ENCODE data around the gene DCAF5. TPM values are rescaled to one million over a fixed set of nuclear protein-coding genes. Genes with fewer than 3 reads are reported as not detected.

The DCAF5 gene
- total RNA-seq, 1 donor from 2014 or later = 57.3 TPM

DNA sequence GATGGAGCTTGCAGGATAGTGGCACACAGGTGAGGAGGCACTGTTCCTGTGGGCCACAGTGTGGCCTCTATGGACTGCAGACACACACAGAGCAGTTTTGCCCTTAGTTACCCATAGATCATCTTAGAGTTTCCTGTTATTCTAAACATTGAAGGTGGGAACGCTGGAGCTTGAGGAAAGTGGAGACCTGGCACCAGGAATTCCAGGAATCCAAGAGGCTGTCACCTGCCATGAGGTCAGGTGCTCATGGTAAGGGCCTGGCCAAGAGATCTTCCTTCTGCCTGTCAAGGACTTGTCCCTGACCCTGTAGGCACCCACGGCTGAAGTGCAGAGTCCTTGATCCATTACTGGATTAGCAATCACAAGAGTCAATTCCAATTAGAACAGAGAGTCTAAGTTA is 108.6 kb downstream of the DCAF5 start:
- ATAC-seq = no peak
- TF ChIP-seq, protein P1, sequence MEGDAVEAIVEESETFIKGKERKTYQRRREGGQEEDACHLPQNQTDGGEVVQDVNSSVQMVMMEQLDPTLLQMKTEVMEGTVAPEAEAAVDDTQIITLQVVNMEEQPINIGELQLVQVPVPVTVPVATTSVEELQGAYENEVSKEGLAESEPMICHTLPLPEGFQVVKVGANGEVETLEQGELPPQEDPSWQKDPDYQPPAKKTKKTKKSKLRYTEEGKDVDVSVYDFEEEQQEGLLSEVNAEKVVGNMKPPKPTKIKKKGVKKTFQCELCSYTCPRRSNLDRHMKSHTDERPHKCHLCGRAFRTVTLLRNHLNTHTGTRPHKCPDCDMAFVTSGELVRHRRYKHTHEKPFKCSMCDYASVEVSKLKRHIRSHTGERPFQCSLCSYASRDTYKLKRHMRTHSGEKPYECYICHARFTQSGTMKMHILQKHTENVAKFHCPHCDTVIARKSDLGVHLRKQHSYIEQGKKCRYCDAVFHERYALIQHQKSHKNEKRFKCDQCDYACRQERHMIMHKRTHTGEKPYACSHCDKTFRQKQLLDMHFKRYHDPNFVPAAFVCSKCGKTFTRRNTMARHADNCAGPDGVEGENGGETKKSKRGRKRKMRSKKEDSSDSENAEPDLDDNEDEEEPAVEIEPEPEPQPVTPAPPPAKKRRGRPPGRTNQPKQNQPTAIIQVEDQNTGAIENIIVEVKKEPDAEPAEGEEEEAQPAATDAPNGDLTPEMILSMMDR (IDR thresholded peaks at IDR 0.05) = no peak

DNA sequence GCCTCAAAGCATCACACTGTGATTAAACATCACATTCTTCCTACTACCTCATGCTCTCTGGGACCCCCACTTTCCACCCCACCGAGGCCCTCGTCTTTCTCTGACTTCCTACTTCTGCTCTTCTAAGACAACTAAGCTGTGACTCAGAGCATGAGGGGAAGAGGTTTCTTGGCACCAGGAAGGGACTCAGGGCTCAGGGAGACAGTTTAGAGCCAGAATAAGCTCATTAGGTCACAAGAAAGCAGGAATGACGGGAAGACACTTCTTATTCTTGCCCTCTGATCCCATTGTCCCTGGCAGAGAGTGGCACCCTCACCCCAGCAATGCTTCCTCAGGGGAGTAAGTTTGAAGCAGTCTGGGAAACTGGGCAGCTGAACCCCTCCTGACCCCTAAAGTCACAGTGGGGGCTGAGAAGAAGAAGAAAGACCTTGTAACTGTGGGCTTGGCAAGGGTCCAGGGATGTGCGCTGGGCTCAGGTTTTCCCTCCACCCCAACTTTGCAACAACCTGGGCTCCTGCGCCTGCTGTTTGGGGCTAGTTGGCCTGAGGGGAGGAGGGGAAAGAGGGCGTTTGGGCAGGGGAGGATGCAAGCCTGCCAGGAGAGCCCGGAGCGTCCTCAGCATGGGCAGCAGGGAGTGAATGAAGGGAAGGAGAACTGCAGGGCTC is 109.2 kb downstream of the DCAF5 start:
- H3K36me3 ChIP-seq = no peaks in the 10 kb centered on the region
- H3K4me3 ChIP-seq = no peak overlapping the region
- TF ChIP-seq, protein P1 (IDR thresholded peaks at IDR 0.05) = no peak
- peaks cover 54% of the 10 kb centered on the region for H3K4me1 ChIP-seq
- ATAC-seq = peak; percentile 52
- H3K27ac ChIP-seq = peak overlapping the region; percentile 73
- no peaks in the 10 kb centered on the region for H3K27me3 ChIP-seq
- intact Hi-C loops (cut with DNase I) = no loop called here
- DNase-seq = no peak
- H3K9me3 ChIP-seq = no peaks in the 10 kb centered on the region

More for the DNA sequence above, 108.6 kb downstream of the DCAF5 start:
- H3K36me3 ChIP-seq = no peaks in the 10 kb centered on the region
- H3K9me3 ChIP-seq = no peaks in the 10 kb centered on the region
- intact Hi-C loops (cut with DNase I) = no loop called here
- no peak for DNase-seq
- no peak overlapping the region for H3K4me3 ChIP-seq
- no peaks in the 10 kb centered on the region for H3K27me3 ChIP-seq
- no peak overlapping the region for H3K27ac ChIP-seq
- H3K4me1 ChIP-seq = peaks cover 59% of the 10 kb centered on the region

DNA sequence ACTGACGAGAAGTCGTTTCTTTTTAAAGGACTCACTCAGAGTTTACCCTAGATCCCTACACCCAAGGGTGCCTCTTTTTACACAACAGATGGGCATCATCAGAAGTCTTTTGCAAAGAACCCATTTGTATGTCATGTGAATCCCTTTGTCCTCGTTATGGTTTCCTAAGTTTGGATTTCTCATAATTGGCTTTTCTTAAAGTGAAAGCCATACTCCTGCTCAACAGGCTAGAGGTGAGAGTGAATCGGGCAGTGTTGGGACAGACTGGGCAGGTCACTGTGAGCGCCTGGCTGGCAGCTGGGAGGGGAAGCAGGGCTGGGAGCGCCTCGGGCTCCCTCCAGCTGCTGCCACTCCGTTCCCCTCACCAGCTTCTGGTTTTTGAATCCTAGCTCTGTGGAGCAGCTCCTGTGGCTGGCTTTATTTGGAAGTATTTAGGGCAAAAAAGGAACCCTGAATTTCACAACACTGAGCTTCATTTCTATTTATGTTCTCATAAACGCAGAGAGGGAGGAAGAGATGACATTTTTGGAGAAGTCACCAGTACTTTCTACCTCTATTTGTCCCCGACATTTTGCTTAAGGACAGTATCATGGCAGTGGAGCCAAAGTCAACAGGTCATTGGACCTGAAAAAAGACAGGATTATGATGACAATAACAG is 110.0 kb downstream of the DCAF5 start:
- Histone ChIP-seq H3K4me3 (no peak overlapping the region), H3K4me1 (peaks cover 52% of the 10 kb centered on the region), H3K36me3 (no peaks in the 10 kb centered on the region), H3K27me3 (no peaks in the 10 kb centered on the region), H3K27ac (peak overlapping the region; percentile 73), H3K9me3 (no peaks in the 10 kb centered on the region)
- intact Hi-C loops (cut with DNase I) = no loop called here
- ATAC-seq = peak; percentile 84
- DNase-seq = peak; percentile 82
- TF ChIP-seq, protein P1 (IDR thresholded peaks at IDR 0.05) = no peak

DNA sequence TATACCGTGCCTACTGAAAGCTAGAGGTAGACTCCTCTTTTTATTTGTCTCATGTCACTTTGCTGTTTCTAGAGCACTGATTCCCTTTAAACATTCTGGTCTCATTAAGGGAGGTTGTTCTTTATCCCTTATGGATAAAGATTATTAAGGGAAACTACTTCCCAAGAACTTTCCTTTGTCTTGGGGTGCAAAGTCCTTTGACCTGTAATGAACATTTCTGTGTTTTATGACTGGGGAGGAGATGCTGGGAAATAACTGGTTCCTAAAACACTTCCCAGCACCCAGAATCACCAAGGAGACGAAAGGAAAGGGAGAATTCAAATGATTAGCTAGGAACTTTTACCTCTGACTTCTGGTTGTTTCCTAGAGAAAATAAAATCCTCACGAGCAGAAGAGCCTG is 110.6 kb downstream of the DCAF5 start:
- Histone ChIP-seq H3K27me3 (no peaks in the 10 kb centered on the region), H3K9me3 (no peaks in the 10 kb centered on the region), H3K36me3 (no peaks in the 10 kb centered on the region), H3K4me1 (peaks cover 49% of the 10 kb centered on the region), H3K4me3 (no peak overlapping the region), H3K27ac (peak overlapping the region; percentile 14)
- TF ChIP-seq, protein P1 (IDR thresholded peaks at IDR 0.05) = no peak
- no peak for ATAC-seq
- DNase-seq = no peak
- intact Hi-C loops (cut with DNase I) = no loop called here

DNA sequence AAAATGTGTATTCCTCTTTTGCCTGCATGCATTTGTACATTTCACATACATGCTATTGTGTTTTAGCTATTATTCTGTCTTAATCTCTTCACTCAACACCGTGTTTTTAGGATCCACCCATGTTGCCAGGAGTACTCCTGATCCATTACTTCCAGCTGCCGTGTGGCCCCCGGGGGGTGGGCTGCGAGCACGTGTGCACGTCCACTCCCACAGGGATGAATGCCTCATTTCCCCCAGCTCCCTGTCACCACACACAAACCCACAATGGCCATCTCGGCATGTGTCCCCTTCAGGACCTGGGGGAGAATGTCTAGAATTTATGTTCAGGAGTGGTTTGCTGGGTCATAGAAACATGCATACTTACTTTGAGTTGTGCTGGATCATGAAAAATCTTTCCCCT is 111.1 kb downstream of the DCAF5 start:
- intact Hi-C loops (cut with DNase I) = no loop called here
- TF ChIP-seq, protein P1 (IDR thresholded peaks at IDR 0.05) = no peak
- Histone ChIP-seq H3K9me3 (no peaks in the 10 kb centered on the region), H3K36me3 (no peaks in the 10 kb centered on the region), H3K4me1 (peaks cover 44% of the 10 kb centered on the region), H3K4me3 (no peak overlapping the region), H3K27ac (no peak overlapping the region), H3K27me3 (no peaks in the 10 kb centered on the region)
- ATAC-seq = no peak
- DNase-seq = no peak

All from upper lobe of right lung (tissue), 1 donor.